CD4-positive, alpha-beta T cell treated with Interleukin-17A for 4 hours (primary cell): ENCODE measurements around the gene ANXA9.

ENCODE experiments used
- DNase-seq: peaks from one replicate; pipeline ENCODE4 v3.0.0-alpha.2; 2020; ENCODE audit warnings: mixed read lengths

The ANXA9 gene

GRCh38 chr1:151005729-151006319 lies 23.7 kb downstream of the ANXA9 start:
- DNase-seq, result no peak

DNA sequence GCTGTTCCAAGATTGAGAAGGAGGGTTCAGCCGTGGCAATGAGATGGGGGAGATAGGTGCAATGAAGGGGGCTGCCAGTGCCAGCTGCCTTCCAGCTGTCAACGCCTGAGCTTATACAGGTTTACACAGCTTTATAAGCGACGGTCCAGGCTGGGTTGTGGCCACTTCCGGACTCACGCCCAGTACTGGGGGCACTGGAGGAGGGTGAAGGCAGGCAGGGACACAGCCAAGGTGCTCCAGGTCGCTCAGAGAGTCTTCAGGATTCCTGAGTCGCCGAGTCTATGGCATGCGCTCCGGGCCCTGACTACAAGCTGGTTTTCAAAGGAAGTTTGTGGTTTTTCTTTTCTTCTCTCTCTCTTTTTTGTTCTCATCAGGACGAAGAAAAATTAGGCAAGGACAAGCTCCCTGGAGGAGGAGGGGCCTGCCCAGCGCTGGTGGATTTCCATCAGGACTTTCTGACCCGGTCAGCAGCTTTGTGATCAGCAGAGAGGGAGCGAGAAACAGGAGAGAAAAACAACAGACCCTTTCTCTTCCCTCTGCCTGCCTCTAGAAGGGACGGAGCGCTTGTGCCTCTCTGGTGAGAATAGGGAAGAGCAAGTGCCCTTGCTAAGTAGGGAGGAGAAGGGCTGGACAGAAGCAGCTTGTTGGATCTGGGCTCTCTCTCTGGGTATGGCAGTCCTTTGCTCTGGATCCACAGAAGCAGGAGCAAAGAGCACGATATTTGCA lies 24.4 kb downstream of the ANXA9 start, which contains the start of gene MINDY1:
MINDY1 (minus strand) TSS at position 576 of the 726 bp plus-strand sequence. CDS start 4,285 bp downstream, outside the sequence.
- DNase-seq, result peak; percentile 41

- DNase-seq, result no peak
These were observed 25.8 kb downstream of the ANXA9 start for GRCh38 chr1:151007853-151008243.

DNA sequence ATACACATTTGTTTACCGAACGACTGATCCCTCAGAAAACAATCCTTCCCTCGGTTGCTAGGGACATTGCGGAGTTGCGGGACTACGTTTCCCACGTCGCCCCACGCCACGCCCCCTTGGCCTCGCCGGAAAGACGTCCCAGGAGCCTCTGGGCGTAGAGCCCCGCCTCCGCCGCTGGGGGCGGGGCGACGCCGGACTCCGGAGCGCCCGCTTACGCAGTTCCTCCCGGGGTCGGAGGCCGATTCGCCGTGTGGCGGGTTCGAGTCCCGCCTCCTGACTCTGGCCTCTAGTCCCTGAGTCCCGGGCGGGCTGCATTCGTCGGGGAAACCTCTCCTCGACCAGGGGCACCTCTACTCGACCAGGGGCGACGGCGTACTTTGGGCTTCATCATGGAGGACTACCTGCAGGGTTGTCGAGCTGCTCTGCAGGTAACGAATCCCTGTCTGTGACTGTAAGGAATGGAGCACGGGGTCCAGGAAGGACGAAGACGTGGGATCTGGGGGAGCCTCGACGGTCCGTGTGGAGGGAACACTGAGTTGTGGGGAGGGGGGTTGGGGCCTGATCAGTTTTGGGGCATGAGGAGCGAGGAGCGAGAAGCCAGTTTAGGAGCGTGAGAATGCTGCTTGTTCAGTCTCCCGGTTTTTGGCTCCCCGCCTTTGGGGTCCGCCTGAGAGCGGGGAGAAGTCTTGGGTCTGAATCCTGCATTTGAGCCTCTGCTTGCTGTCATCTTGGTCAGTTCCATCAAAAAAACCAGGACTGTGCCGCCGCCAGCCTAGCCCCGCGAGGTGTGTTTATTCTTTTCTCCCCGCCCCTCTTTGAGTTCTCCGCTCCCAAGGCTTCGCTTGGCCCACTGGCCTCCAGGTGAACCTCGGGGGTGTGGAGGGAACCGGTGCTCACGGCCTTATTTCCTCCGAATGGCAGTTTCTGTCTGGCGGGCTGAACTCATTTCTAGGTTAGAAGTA lies 26.4 kb downstream of the ANXA9 start, which contains the start of gene PRUNE1:
PRUNE1 (plus strand) TSS at position 206 of the 962 bp plus-strand sequence; CDS start at position 390, 184 bp downstream.
- peak; percentile 98 for DNase-seq

GRCh38 chr1:151009206-151009587 lies 27.1 kb downstream of the ANXA9 start:
- DNase-seq, result no peak

DNA sequence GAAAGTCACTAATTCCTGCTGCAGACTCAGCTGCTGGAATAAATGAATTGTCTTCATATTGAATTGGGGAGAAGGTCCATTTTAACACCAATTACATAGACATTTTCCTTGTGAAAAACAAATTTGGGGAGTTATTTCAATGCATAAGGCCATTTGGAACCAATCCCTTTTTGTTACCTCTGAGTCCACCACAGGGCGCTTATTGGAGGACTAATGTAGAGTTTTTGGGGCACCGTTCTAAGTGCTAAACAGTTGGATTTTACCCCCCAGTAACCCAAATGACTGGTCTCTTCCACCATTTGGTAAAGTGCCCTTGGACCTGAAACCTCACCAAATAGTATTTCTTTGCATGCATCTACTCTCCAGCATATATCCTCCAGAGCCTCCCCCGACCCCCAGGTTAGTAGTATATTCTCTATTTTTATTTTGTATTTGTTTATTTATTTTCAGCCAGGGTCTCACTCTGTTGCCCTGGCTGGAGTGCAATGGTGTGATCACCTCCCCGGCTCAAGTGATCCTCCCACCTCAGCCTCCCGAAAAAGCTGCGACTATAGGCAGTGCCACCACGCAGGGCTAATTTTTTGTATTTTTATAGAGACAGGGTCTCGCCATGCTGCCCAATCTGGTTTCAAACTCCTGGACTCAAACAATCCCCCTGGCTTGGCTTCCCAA lies 27.7 kb downstream of the ANXA9 start:
- no peak for DNase-seq

DNA sequence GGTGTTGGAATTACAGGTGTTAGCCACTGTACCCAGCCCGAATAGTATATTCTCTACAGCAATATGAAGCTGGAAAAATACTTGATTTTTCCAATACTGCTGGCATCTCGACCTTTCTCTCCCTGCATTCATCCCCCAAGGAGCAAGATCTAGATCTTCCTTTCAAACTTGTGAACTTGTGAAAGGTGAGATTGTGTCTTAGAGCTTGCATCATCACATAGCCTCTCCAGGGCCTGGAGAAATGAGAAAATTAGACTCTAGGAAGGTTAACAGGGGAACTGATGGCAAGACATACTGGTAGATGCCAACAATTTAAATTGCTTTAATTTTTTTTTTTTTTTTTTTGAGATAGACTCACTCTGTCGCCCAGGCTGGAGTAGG lies 28.2 kb downstream of the ANXA9 start:
- no peak for DNase-seq

DNA sequence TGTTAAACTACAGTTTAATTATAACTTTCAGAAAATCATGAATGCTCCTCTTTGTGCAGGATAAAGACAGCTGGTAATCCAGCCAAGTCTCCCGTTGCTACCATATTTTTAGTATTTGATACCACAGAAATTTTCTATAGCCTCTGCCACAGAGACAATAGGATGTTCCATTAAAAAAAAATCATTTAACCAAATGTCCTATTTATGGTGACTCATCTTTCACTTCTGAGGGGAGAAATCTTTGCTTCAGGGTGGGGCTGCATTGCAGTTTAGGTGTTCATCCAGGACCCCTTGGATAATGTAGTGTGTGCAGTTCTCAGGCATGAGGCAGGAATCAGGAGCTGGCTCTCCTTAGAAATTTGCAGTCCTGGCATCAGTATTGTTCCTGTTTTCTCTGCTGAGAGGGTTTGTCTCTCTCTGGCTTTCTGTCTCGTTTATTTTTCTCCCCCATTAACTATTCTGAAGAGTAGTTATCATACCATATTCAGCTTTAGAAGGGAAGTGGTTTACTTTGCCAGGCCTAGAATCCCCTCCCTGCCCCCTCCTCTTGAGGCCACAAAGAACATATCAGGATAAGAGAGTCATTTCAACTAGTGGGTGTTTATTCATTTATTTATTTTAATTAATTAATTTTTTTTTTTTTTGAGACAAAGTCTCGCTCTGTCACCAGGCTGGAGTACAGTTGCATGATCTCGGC lies 29.2 kb downstream of the ANXA9 start:
- no peak for DNase-seq

DNA sequence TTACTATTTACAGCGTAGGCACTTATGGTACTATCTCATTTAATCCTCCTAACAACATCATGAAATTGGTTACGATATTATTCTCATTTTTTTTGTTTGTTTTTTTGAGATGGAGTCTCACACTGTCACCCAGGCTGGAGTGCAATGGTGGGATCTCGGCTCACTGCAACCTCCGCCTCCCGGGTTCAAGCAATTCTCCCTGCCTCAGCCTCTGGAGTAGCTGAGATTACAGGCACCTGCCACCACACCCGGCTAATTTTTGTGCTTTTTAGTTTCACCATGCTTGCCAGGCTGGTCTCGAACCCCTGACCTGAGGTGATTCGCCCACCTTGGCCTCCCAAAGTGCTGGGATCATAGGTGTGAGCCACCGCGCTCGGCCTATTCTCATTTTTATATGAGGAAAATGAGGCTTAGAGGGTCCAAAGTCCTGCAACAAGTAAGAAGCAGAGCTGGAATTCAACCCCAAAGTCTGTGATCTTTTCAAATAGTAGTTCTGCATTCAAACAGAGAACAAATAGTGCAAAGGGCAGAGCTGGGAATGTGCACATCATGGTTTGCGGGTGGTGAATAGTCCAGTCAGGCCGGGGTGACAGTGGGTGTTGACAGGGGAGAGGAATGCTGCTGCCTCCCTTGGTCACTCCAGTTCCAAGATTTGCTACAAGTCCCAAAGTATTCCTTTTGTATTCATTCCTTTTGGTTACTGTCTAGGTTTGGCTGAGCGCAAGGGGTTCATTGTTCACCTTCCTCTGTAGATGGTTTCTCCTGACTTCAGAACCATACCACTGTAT lies 30.8 kb downstream of the ANXA9 start:
- DNase-seq, result no peak

- DNase-seq, result no peak
These were observed 31.4 kb downstream of the ANXA9 start for GRCh38 chr1:151013518-151013917.

GRCh38 chr1:151024540-151025146 lies 42.6 kb downstream of the ANXA9 start:
- DNase-seq, result peak; percentile 95

DNA sequence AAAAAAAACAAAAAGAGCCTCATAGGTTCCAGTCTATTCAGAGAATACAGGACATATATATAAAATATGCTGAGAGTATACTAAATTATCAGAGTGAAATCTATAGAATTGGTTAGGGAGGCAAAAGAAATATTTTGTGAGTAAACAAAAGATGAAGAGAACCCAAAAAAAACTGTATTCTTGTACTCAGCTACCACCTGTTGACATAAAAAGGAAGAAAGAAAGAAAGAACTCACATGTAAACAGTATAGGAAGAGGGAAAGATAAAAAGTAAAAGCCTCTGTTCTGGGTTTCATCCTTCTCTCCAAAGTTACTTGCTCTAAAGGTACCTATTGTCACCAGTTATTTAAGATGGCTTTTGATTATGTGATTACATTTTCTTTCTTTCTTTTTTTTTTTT lies 44.4 kb downstream of the ANXA9 start:
- no peak for DNase-seq

DNA sequence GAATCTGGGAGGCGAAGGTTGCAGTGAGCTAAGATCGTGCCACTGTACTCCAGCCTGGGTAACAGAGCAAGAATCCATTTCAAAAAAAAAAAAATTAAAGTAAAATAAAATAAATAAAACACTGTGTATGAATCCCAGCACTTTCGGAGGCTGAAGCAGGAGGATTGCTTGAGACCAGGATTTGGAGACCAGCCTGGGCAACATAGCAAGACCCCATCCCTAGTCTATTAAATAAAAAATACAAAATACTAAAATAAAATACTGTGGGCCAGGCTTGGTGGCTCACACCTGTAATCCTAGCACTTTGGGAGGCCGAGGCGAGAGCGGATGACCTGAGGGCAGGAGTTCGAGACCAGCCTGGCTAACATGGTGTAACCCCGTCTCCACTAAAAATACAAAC lies 50.1 kb downstream of the ANXA9 start:
- no peak for DNase-seq

DNA sequence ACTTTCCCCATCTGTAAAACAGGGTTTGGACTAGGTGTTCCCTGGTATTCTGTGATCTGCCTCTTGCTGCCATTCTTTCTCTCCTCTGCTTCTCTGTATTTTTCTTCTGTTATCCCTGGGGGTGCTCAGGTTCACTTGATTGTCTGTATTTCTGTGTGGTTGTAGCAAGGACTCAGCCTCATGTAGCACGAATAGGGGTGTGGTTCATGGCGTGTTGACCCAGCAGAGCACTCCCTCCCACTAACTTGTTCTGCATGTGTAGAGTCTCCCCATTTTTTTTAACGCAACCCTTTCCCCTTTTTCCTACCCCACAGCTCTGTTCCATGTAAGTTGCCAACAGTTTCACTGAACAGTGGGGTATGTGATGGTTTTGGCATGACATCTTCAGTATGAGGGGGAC lies 53.1 kb downstream of the ANXA9 start:
- DNase-seq, result no peak

DNA sequence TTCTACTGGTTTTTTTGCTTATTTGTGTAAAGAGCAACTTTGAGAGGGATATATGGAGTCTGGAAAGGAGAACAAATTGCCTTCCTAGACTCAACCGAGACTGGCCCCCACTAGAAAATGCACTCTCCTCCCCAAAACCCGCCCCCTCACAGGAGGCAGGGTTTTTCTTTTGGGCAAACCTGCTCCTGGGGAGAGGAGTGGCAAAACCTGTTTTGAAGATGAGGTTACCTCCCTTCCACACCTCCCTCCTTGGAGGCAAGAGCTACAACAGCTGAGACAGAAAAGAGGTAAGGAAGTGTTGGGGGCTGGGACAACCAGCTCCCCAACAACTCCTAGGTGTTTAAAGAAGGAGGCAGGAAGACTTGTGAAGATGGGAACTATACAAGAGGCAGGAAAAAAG lies 54.3 kb downstream of the ANXA9 start, which contains the start of gene BNIPL:
BNIPL (plus strand) TSS at position 231 of the 400 bp plus-strand sequence; CDS start at position 371, 140 bp downstream.
- DNase-seq, result no peak

DNA sequence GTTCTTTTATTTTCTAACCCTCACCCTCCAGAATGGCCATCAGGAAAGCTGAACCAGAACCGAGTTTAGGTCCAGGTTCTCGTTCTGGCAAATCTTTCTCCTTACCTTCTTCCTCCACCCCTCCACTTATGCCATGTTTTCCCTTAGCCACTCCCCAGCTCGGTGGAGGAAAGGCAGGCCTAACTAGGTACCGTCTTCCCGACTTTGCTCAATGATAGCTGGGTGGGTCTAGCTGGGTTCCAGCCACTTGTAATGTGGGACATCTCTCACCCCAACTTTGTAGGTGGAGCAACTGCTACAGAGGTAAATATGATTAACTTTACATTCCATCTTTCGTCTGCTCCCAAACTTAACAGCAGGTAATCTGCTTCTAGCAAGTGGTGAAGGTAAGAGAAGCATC lies 54.9 kb downstream of the ANXA9 start:
- no peak for DNase-seq

DNA sequence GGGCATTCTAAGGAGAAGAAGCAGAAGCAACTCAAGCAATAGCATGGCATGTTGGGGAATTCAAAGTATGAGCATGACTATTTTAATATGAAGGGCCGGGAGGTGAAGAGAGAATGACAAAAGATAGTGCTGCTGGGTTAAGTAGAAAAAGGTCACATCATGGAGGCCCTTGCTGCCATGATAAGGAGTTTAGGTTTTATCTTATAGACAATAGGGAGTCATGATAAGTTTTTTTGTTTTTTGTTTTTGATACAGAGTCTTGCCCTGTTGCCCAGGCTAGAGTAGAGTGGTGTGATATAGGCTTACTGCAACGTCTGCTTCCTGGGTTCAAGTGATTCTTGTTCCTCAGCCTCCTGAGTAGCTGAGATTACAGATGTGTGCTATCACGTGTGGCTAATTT lies 57.4 kb downstream of the ANXA9 start:
- no peak for DNase-seq

- DNase-seq, result no peak
These were observed 61.1 kb downstream of the ANXA9 start for GRCh38 chr1:151043163-151043562.
